GM23338 (cell line): ENCODE results near the gene KCNK10. TPM values are rescaled to one million over a fixed set of nuclear protein-coding genes. Genes with fewer than 3 reads are reported as not detected.

ENCODE experiments used
- ATAC-seq: fragments of 200-7000 bp; cut with Tn5 transposase; 3 replicates; pipeline ENCODE4 v1.9.1; 2020
- DNase-seq: peaks from one replicate; pipeline ENCODE4 v3.0.0-alpha.2; 2015; ENCODE audit warnings: low spot score
- H2AFZ ChIP-seq: fragments of 200-600 bp; sonication (generic); 2 replicates; pipeline ENCODE4 v1.8.0; 2016; ENCODE audit warnings: antibody characterized with exemption, mild to moderate bottlenecking, moderate library complexity
- H3F3A ChIP-seq: fragments of 200-600 bp; sonication (generic); replicated peaks from 2 replicates; pipeline ENCODE4 v1.8.0; 2017; ENCODE audit warnings: antibody characterized with exemption, mixed run types, low read depth
- H3K27ac ChIP-seq: fragments of 200-600 bp; sonication (generic); 2 replicates; pipeline ENCODE4 v1.6.1; 2016; ENCODE audit warnings: low read depth
- H3K27me3 ChIP-seq: fragments of 200-600 bp; sonication (generic); 2 replicates; pipeline ENCODE4 v1.8.0; 2016; ENCODE audit warnings: mild to moderate bottlenecking, mixed run types, moderate library complexity; ENCODE audit not compliant: insufficient read depth
- H3K36me3 ChIP-seq: fragments of 200-600 bp; sonication (generic); 2 replicates; pipeline ENCODE4 v1.8.0; 2016; ENCODE audit warnings: mild to moderate bottlenecking; ENCODE audit not compliant: insufficient read depth
- H3K4me1 ChIP-seq: fragments of 200-600 bp; sonication (generic); 2 replicates; pipeline ENCODE4 v1.8.0; 2016; ENCODE audit warnings: mild to moderate bottlenecking, moderate library complexity; ENCODE audit not compliant: insufficient read depth
- H3K4me2 ChIP-seq: fragments of 200-600 bp; sonication (generic); 2 replicates; pipeline ENCODE4 v1.7.1; 2017; ENCODE audit warnings: mixed run types
- H3K4me3 ChIP-seq: fragments of 200-600 bp; sonication (generic); 2 replicates; pipeline ENCODE4 v1.6.1; 2016; ENCODE audit warnings: mixed run types
- H3K79me2 ChIP-seq: fragments of 200-600 bp; sonication (generic); replicated peaks from 2 replicates; pipeline ENCODE4 v1.8.0; 2017; ENCODE audit warnings: mild to moderate bottlenecking; ENCODE audit not compliant: insufficient read depth
- H3K9me2 ChIP-seq: fragments of 200-600 bp; sonication (generic); 2 replicates; pipeline ENCODE4 v1.8.0; 2017; ENCODE audit not compliant: insufficient read depth
- H4K20me1 ChIP-seq: fragments of 200-600 bp; sonication (generic); replicated peaks from 2 replicates; pipeline ENCODE4 v1.8.0; 2017; ENCODE audit warnings: mild to moderate bottlenecking; ENCODE audit not compliant: insufficient read depth
- H3K27ac Mint-ChIP-seq: 2 replicates; pipeline ENCODE4 v1.8.0; 2020; ENCODE audit warnings: inconsistent platforms, mild to moderate bottlenecking, moderate library complexity, mixed read lengths
- H3K27me3 Mint-ChIP-seq: 3 replicates; pipeline ENCODE4 v1.8.0; 2022; ENCODE audit warnings: low read depth, mild to moderate bottlenecking, moderate library complexity, mixed read lengths, inconsistent platforms; ENCODE audit not compliant: insufficient read depth, poor library complexity
- H3K36me3 Mint-ChIP-seq: 3 replicates; pipeline ENCODE4 v1.8.0; 2021; ENCODE audit warnings: low read depth, mild to moderate bottlenecking, inconsistent platforms, moderate library complexity, mixed read lengths
- H3K4me1 Mint-ChIP-seq: 3 replicates; pipeline ENCODE4 v1.8.0; 2020; ENCODE audit warnings: mild to moderate bottlenecking, inconsistent platforms, mixed read lengths
- H3K4me3 Mint-ChIP-seq: 3 replicates; pipeline ENCODE4 v1.8.0; 2021; ENCODE audit warnings: moderate library complexity, mild to moderate bottlenecking, inconsistent platforms, mixed read lengths
- H3K9me3 Mint-ChIP-seq: 3 replicates; pipeline ENCODE4 v1.8.0; 2020; ENCODE audit warnings: moderate library complexity, mild to moderate bottlenecking, inconsistent platforms, mixed read lengths
- CREB1 ChIP-seq: fragments of 250-450 bp; sonication (Bioruptor Pico); IDR thresholded peaks from 2 replicates; pipeline ENCODE4 v1.5.0; 2020; ENCODE audit warnings: low read depth, mild to moderate bottlenecking, moderate library complexity
- CTCF ChIP-seq, 2 experiments: fragments of 200-600 bp in 1 of 2; sonication (generic) in 1 of 2; conservative IDR thresholded peaks; 2 replicates each; pipeline versions ENCODE4 v1.5.1 to v1.6.1; 2016 to 2017; ENCODE audit warnings: antibody characterized with exemption in 2 of 2, low read depth in 2 of 2, mild to moderate bottlenecking in 2 of 2, moderate library complexity in 1 of 2
- ETS1 ChIP-seq: IDR thresholded peaks from 2 replicates; pipeline ENCODE4 v1.6.1; 2016; ENCODE audit warnings: antibody characterized with exemption
- EZH2phosphoT487 ChIP-seq: fragments of 200-600 bp; sonication (generic); IDR thresholded peaks from one replicate; pipeline ENCODE4 v1.8.1; 2018; ENCODE audit warnings: antibody characterized with exemption; ENCODE audit not compliant: unreplicated experiment
- JUNB ChIP-seq: IDR thresholded peaks from one replicate; pipeline ENCODE4 v1.6.1; 2016; ENCODE audit warnings: antibody characterized with exemption; ENCODE audit not compliant: unreplicated experiment
- NANOG ChIP-seq: IDR thresholded peaks from 2 replicates; pipeline ENCODE4 v1.6.1; 2016; ENCODE audit warnings: antibody characterized with exemption, borderline replicate concordance
- POLR2AphosphoS5 ChIP-seq: IDR thresholded peaks from 2 replicates; pipeline ENCODE4 v1.6.1; 2016; ENCODE audit warnings: antibody characterized with exemption, low read depth
- REST ChIP-seq: IDR thresholded peaks from one replicate; pipeline ENCODE4 v1.6.1; 2018; ENCODE audit warnings: antibody characterized with exemption; ENCODE audit not compliant: unreplicated experiment
- STAT1 ChIP-seq: IDR thresholded peaks from one replicate; pipeline ENCODE4 v1.6.1; 2016; ENCODE audit warnings: antibody characterized with exemption; ENCODE audit not compliant: unreplicated experiment
- ZNF114 ChIP-seq: fragments of 250-450 bp; sonication (Bioruptor Pico); IDR thresholded peaks from 2 replicates; pipeline ENCODE4 v1.5.0; 2020; ENCODE audit warnings: mild to moderate bottlenecking, moderate library complexity
- ZNF331 ChIP-seq: fragments of 250-450 bp; sonication (Bioruptor Pico); IDR thresholded peaks from 2 replicates; pipeline ENCODE4 v1.5.0; 2020; ENCODE audit warnings: low read depth, mild to moderate bottlenecking, moderate library complexity
- ZNF462 ChIP-seq: fragments of 250-450 bp; sonication (Bioruptor Pico); IDR thresholded peaks from 2 replicates; pipeline ENCODE4 v1.5.0; 2020; ENCODE audit warnings: mild to moderate bottlenecking, moderate library complexity
- polyA plus RNA-seq: library from polyadenylated mRNA; unstranded; fragments of >200 nt; fragmentation: Nextera tagmentation; extraction: Ambion mirVana; gene quantifications from 2 replicates; pipeline ENCODE4 v1.2.1, GENCODE V29; 2016
- total RNA-seq: library from RNA; depleted of rRNA; stranded (reverse); fragments of >200 nt; shearing (Covaris generic); gene quantifications from 2 replicates; pipeline ENCODE4 v1.2.3, GENCODE V29; 2014

KCNK10 gene
- total and polyA plus RNA-seq, 2 experiments from 2014 or later, result 0.29 to 1.0 TPM

GRCh38 chr14:88247228-88247627 lies 75.8 kb downstream of the KCNK10 start (continued):
- no peak for TF ChIP-seq CTCF (conservative IDR thresholded peaks at IDR 0.05; ENCODE audit: low read depth in 2 of 2)

- DNase-seq (peak; percentile 25), ATAC-seq (peak; percentile 42; the same call in 2 of the 3 replicates)
- Histone ChIP-seq H3K79me2 (no peaks in the 10 kb centered on the region), H3K27ac (no peak overlapping the region), H3K4me2 (no peak overlapping the region), H4K20me1 (no peaks in the 10 kb centered on the region), H3F3A (no peaks in the 10 kb centered on the region), H3K27me3 (no peaks in the 10 kb centered on the region), H3K4me3 (no peak overlapping the region), H3K36me3 (no peaks in the 10 kb centered on the region), H2AFZ (peak overlapping the region; percentile 18; the same call in 1 of the 2 replicates), H3K4me1 (no peaks in the 10 kb centered on the region), H3K9me2 (no peaks in the 10 kb centered on the region)
- Mint-ChIP-seq H3K4me1 (peaks cover 12% of the 10 kb centered on the region), H3K9me3 (no peaks in the 10 kb centered on the region), H3K27ac (no peak overlapping the region), H3K4me3 (no peak overlapping the region), H3K36me3 (no peaks in the 10 kb centered on the region), H3K27me3 (peaks cover 4% of the 10 kb centered on the region)
- TF ChIP-seq EZH2phosphoT487, result no peak
- no peak for TF ChIP-seq REST
- no peak for TF ChIP-seq JUNB
- TF ChIP-seq ZNF462 (CRISPR knock-in tag), result no peak
- TF ChIP-seq ZNF331 (CRISPR knock-in tag), result no peak
- no peak for TF ChIP-seq POLR2AphosphoS5
- no peak for TF ChIP-seq ZNF114
- no peak for TF ChIP-seq STAT1
- TF ChIP-seq NANOG, result no peak
- no peak for TF ChIP-seq CREB1 (CRISPR knock-in tag)
- TF ChIP-seq ETS1, result no peak
Measured at GRCh38 chr14:88245321-88245720, 77.7 kb downstream of the KCNK10 start.
